ENCODE results near the gene ARHGAP6. TPM values are rescaled to one million over a fixed set of nuclear protein-coding genes. Genes with fewer than 3 reads are reported as not detected.
"Not testable (repeated sequence)": the region's sequence is repeated elsewhere in the genome, so short reads cannot be mapped to it uniquely, and the experiment has no call there.

Gene ARHGAP6
- total RNA-seq, 1 donor from 2014 or later = 2.7 TPM

- intact Hi-C loops (cut with DNase I) = no loop called here
- no peak for DNase-seq
These were observed 80.5 kb downstream of the ARHGAP6 start for GRCh38 chrX:11585174-11585573.

GRCh38 chrX:11580789-11581188 lies 84.9 kb downstream of the ARHGAP6 start:
- no peak for ATAC-seq (ENCODE audit: poor library complexity)

More at GRCh38 chrX:11585174-11585573, 80.5 kb downstream of the ARHGAP6 start:
- no peak for ATAC-seq (ENCODE audit: poor library complexity)

GRCh38 chrX:11579636-11580600 lies 85.8 kb downstream of the ARHGAP6 start:
- intact Hi-C loops (cut with DNase I) = no loop called here
- DNase-seq (no peak), ATAC-seq (ENCODE audit: poor library complexity) (no peak)

More at GRCh38 chrX:11580789-11581188, 84.9 kb downstream of the ARHGAP6 start:
- intact Hi-C loops (cut with DNase I) = no loop called here
- DNase-seq = no peak

GRCh38 chrX:11578301-11578700 lies 87.4 kb downstream of the ARHGAP6 start:
- ATAC-seq (ENCODE audit: poor library complexity); intact Hi-C loops (cut with DNase I); DNase-seq: not testable (repeated sequence)

GRCh38 chrX:11577603-11578002 lies 88.1 kb downstream of the ARHGAP6 start:
- intact Hi-C loops (cut with DNase I) = no loop called here
- DNase-seq (no peak), ATAC-seq (ENCODE audit: poor library complexity) (no peak)

GRCh38 chrX:11575332-11575731 lies 90.4 kb downstream of the ARHGAP6 start:
- intact Hi-C loops (cut with DNase I) = no loop called here
- ATAC-seq (ENCODE audit: poor library complexity) (no peak), DNase-seq (no peak)

GRCh38 chrX:11567528-11568220 lies 98.0 kb downstream of the ARHGAP6 start:
- intact Hi-C loops (cut with DNase I) = no loop called here
- no peak for DNase-seq
- no peak for ATAC-seq (ENCODE audit: poor library complexity)

- no peak for ATAC-seq (ENCODE audit: poor library complexity)
These were observed 98.9 kb downstream of the ARHGAP6 start for GRCh38 chrX:11566789-11567188.

GRCh38 chrX:11566173-11566572 lies 99.5 kb downstream of the ARHGAP6 start:
- DNase-seq = no peak
- intact Hi-C loops (cut with DNase I) = no loop called here
- ATAC-seq (ENCODE audit: poor library complexity) = no peak

More at GRCh38 chrX:11566789-11567188, 98.9 kb downstream of the ARHGAP6 start:
- no peak for DNase-seq
- intact Hi-C loops (cut with DNase I) = no loop called here

- intact Hi-C loops (cut with DNase I) = no loop called here
- ATAC-seq (ENCODE audit: poor library complexity) = no peak
- no peak for DNase-seq
These were observed 101.2 kb downstream of the ARHGAP6 start for GRCh38 chrX:11564546-11564945.

- ATAC-seq (ENCODE audit: poor library complexity) (no peak), DNase-seq (no peak)
- intact Hi-C loops (cut with DNase I) = no loop called here
These were observed 103.2 kb downstream of the ARHGAP6 start for GRCh38 chrX:11562570-11562969.

GRCh38 chrX:11558972-11559371 lies 106.7 kb downstream of the ARHGAP6 start:
- ATAC-seq (ENCODE audit: poor library complexity) (no peak), DNase-seq (no peak)
- intact Hi-C loops (cut with DNase I) = no loop called here

- intact Hi-C loops (cut with DNase I) = no loop called here
- DNase-seq (no peak), ATAC-seq (ENCODE audit: poor library complexity) (no peak)
These were observed 108.6 kb downstream of the ARHGAP6 start for GRCh38 chrX:11557120-11557519.

GRCh38 chrX:11555759-11556158 lies 110.0 kb downstream of the ARHGAP6 start:
- ATAC-seq (ENCODE audit: poor library complexity) = no peak
- DNase-seq = no peak
- intact Hi-C loops (cut with DNase I) = no loop called here

- ATAC-seq (ENCODE audit: poor library complexity) (no peak), DNase-seq (no peak)
- intact Hi-C loops (cut with DNase I) = no loop called here
These were observed 112.1 kb downstream of the ARHGAP6 start for GRCh38 chrX:11553594-11553993.

GRCh38 chrX:11551151-11551550 lies 114.6 kb downstream of the ARHGAP6 start:
- ATAC-seq (ENCODE audit: poor library complexity) (no peak), DNase-seq (no peak)
- intact Hi-C loops (cut with DNase I) = no loop called here

- DNase-seq = no peak
- no peak for ATAC-seq (ENCODE audit: poor library complexity)
- intact Hi-C loops (cut with DNase I) = no loop called here
These were observed 118.8 kb downstream of the ARHGAP6 start for GRCh38 chrX:11546917-11547316.

GRCh38 chrX:11543249-11543648 lies 122.5 kb downstream of the ARHGAP6 start:
- DNase-seq = no peak
- ATAC-seq (ENCODE audit: poor library complexity) = no peak
- intact Hi-C loops (cut with DNase I) = no loop called here

GRCh38 chrX:11541510-11541909 lies 124.2 kb downstream of the ARHGAP6 start:
- intact Hi-C loops (cut with DNase I) = no loop called here
- no peak for DNase-seq
- ATAC-seq (ENCODE audit: poor library complexity) = no peak
